Retinal pigment epithelial cell (primary cell): Measurements from ENCODE around the gene URB2.

Experiments
- DNase-seq: peaks from one replicate; pipeline ENCODE4 v3.0.0-alpha.2; 2010; ENCODE audit warnings: low read depth
- H3K4me3 ChIP-seq: 2 replicates; pipeline ENCODE4 v1.5.1; 2011; ENCODE audit warnings: mild to moderate bottlenecking, low read length, control low read depth, moderate library complexity
- TF ChIP-seq, protein P1 (sequence below): conservative IDR thresholded peaks from 2 replicates; pipeline ENCODE4 v1.5.1; 2011; ENCODE audit warnings: low read depth, low read length, control low read depth, inconsistent platforms

URB2 gene

DNA sequence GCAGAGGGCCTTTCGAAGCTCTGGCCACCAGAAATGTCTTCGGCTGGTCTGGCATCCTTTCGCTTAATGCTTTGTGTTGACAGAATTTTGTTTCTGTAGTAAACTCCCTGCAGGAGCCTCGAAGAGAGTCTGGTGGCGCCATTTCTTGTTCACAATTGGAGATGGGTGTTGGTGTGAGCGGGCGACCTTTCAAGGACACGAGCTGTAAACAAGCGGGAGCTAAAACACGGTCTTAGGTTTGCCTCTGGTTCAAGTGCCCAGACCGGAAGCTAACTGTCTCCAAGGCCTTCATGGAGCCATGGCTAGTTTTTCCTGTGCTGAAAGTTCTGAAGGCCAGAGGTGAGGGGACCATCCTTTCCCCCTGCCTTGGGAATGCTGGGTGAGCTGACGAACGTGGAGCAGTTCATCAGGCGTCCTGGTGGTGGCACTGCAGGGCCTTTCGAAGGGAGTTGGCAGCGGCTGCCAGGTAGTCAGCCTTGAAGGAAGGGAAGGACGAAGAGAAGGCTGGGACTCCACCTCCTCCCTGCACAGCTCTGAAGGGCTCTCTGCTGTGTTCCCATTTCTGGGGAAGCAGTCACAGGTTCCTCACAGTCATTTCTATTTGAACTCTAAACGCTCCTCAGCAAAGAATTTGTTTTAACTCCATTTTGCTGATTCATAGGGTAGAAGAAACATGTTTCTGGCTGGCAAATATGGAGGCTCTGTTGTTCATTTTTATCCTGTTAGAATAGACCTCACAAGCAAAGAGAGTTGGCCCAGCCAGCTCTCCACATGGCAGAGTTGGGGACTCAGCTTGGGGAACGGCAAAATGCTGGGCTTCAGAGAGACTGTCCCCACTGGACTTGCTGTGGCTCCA is 35.2 kb downstream of the URB2 start:
- DNase-seq = peak; percentile 23
- TF ChIP-seq, protein P1, sequence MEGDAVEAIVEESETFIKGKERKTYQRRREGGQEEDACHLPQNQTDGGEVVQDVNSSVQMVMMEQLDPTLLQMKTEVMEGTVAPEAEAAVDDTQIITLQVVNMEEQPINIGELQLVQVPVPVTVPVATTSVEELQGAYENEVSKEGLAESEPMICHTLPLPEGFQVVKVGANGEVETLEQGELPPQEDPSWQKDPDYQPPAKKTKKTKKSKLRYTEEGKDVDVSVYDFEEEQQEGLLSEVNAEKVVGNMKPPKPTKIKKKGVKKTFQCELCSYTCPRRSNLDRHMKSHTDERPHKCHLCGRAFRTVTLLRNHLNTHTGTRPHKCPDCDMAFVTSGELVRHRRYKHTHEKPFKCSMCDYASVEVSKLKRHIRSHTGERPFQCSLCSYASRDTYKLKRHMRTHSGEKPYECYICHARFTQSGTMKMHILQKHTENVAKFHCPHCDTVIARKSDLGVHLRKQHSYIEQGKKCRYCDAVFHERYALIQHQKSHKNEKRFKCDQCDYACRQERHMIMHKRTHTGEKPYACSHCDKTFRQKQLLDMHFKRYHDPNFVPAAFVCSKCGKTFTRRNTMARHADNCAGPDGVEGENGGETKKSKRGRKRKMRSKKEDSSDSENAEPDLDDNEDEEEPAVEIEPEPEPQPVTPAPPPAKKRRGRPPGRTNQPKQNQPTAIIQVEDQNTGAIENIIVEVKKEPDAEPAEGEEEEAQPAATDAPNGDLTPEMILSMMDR = peak; percentile 97
- H3K4me3 ChIP-seq = no peak overlapping the region

DNA sequence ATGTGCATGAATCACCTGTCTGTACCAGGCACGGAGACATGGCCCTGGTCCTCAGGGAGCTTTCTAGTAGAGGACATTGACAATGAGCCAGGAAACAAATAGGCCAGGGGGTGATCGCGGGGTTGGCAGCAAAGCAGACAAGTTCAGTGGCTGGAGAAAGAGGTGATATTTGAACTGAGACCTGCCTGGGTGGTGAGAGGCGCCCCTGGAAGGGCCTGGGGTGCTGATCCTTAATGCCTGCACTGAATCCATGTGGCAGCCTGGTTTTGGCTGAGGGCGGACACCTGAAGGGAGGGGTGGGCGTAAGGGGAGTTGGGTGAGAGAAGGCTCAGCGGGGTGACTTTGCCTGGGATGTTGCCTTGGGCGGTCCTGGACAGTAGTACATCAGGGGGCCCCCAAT is 35.9 kb downstream of the URB2 start:
- DNase-seq = no peak
- TF ChIP-seq, protein P1 = no peak
- H3K4me3 ChIP-seq = no peak overlapping the region

DNA sequence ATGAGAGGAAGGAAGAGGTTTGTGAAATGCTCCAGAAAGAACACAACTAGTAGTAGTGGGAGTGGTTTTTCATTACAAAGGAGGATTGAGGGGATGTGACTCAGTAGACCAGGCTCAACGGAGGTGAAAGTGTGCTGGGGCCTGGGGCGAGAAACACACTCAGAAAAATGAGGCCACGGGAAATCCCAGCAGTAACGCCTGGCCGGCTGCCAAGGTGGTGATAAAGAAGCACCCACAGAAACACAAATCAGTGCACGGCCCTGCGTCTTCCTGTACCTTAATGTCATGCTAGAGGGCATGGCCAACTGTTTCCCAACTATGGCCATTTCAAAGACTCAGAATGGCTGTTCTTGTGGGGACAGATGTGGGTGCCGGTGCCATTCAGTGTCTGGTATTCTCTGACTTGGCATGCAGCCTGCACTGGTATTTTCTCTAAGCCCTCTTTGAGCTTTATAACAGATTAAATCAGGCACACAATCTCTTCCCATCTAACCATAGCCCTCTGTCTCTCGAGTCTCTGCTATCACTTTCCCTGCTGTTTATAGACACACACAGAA is 38.2 kb downstream of the URB2 start:
- peak; percentile 54 for DNase-seq
- no peak overlapping the region for H3K4me3 ChIP-seq
- TF ChIP-seq, protein P1 = no peak

DNA sequence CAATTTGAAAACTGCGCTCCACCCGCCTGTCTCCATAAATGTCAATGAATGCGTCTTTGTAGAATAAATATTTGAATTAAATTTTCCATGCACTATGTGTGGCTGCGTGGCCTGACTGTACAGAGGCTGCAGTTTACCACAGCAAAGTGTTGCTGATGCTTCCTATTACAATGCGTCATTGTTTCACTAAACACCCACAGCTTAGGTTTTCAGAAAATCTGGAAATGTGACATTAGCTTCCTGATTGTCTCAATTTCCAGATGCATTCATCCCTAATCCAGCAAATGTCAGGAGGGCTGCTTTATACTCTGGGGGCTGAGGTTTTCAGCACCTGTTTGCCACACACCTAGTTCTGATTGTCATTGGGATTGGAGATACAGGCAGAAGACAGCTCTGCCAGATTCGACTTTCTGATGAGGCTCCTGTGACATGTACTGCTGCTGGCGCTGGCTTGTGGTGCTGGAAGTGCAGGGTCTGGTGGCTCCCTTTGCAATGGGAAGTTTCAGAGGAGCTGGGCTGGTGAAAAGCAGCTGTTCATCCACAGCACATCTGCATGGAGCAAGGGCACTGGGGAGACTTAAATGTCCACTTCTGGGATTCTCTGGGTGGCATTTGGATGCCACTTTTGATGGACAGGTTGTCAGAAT is 40.0 kb downstream of the URB2 start:
- no peak overlapping the region for H3K4me3 ChIP-seq
- DNase-seq = no peak
- TF ChIP-seq, protein P1 = no peak

DNA sequence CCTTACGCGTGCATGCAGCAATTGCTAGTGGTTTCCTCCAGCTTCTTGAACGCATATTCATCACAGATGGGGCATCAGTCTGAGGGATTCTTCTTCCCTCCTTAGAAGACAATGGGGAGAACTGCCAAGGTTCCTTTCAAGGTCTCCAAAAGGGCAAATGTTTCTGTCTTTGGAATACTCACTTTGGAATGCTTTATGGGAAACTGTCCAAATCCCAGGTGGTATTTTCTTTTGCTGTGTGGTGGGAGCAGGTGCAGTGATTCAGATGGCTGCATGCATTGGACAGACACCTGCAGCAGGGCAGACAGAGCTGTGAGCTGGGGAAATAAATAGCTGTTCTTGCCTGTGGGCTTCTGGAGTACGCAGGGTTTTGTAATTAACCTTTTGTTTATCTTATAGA is 40.5 kb downstream of the URB2 start:
- TF ChIP-seq, protein P1 = no peak
- H3K4me3 ChIP-seq = no peak overlapping the region
- DNase-seq = no peak

DNA sequence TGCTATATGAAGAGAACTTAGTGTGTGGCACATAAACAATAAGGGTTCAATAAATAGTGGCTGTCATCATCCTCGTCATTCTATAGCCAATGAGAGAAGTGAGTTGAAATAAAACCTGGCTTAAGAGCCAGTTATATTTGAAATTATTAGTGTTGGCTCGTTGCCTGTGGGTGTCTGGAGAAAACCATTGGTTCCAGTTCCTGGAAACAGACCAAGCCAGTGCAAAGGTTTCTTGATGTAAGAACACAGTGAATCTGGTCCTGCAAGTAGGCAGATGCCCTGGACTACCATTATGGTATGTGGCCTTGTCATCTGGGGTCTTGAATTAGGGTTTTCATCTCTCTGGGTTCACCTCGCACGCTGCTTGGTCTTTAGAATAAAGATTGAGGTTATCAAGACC is 43.3 kb downstream of the URB2 start:
- TF ChIP-seq, protein P1 = no peak
- H3K4me3 ChIP-seq = no peak overlapping the region
- no peak for DNase-seq
